ENCODE measurements around the gene TICAM1.

TICAM1 gene

GRCh38 chr19:4768934-4769777, 62.4 kb downstream of the TICAM1 start:
- DNase-seq, result peak; percentile 51
